Measurements from ENCODE around the gene TNIK.

The TNIK gene

GRCh38 chr3:171397089-171397488, 63.1 kb downstream of the TNIK start:
- DNase-seq (ENCODE audit: extremely low read depth, low read depth) = no peak
- TF ChIP-seq, protein P1, sequence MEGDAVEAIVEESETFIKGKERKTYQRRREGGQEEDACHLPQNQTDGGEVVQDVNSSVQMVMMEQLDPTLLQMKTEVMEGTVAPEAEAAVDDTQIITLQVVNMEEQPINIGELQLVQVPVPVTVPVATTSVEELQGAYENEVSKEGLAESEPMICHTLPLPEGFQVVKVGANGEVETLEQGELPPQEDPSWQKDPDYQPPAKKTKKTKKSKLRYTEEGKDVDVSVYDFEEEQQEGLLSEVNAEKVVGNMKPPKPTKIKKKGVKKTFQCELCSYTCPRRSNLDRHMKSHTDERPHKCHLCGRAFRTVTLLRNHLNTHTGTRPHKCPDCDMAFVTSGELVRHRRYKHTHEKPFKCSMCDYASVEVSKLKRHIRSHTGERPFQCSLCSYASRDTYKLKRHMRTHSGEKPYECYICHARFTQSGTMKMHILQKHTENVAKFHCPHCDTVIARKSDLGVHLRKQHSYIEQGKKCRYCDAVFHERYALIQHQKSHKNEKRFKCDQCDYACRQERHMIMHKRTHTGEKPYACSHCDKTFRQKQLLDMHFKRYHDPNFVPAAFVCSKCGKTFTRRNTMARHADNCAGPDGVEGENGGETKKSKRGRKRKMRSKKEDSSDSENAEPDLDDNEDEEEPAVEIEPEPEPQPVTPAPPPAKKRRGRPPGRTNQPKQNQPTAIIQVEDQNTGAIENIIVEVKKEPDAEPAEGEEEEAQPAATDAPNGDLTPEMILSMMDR (IDR thresholded peaks at IDR 0.05; ENCODE audit: low read depth, low read length) = no peak

DNA sequence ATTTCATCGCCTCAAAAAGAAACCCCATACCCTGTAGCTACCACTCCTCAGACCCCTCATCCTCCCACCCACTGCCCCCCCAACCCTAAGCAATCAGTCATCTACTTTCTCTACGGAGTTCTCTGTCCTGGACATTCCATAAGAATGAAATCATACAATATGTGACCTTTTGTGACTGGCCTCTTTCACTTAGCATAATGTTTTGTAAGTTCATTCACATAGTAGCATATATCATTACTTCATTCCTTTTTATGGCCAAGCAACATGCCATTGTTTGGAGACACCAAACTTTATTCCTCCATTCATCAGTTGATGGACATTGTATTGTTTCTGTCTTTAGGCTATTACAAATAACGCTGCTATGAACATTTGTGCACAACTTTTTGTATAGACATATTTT, 64.2 kb downstream of the TNIK start:
- TF ChIP-seq, protein P1 (IDR thresholded peaks at IDR 0.05; ENCODE audit: low read depth, low read length) = no peak
- DNase-seq (ENCODE audit: extremely low read depth, low read depth) = no peak

DNA sequence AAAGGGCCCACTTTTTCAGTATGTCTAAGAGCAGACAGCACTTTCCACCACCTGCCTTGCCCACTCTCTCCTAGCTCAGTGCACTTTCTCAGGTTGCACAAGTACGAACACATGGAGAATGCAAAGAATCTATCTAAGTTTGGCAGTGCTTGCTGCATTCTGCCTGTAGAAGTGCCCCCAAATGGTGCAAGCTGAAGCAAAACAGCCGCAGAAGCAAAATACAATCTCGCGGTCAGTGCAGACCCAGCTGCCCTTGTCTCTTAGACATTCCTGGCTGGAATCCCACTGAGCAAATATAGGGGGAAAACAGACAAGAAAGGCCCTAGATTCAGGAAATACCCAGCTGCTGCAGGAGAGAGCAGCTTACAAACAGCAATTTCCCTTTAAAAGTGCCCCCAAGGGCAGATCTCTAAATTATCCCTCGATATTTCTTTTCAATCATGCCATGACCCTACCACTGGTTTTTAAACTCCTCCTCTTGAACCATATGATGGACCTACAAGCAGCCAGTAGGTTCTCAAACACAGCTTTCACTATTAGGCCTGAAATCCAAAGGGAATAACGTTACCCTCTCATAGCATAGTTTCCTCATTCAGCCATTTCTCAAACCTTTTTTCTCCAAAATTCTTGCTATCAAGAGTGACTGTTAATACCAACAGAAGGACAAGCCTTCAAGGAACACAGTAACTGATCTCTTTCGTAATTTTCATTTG, 67.0 kb downstream of the TNIK start:
- no peak for DNase-seq (ENCODE audit: extremely low read depth, low read depth)
- TF ChIP-seq, protein P1 (IDR thresholded peaks at IDR 0.05; ENCODE audit: low read depth, low read length) = no peak

GRCh38 chr3:171391432-171391831, 68.8 kb downstream of the TNIK start:
- TF ChIP-seq, protein P1 (IDR thresholded peaks at IDR 0.05; ENCODE audit: low read depth, low read length) = no peak
- DNase-seq (ENCODE audit: extremely low read depth, low read depth) = no peak

GRCh38 chr3:171390051-171390941, 69.9 kb downstream of the TNIK start:
- no peak for DNase-seq (ENCODE audit: extremely low read depth, low read depth)
- TF ChIP-seq, protein P1 (IDR thresholded peaks at IDR 0.05; ENCODE audit: low read depth, low read length) = no peak

DNA sequence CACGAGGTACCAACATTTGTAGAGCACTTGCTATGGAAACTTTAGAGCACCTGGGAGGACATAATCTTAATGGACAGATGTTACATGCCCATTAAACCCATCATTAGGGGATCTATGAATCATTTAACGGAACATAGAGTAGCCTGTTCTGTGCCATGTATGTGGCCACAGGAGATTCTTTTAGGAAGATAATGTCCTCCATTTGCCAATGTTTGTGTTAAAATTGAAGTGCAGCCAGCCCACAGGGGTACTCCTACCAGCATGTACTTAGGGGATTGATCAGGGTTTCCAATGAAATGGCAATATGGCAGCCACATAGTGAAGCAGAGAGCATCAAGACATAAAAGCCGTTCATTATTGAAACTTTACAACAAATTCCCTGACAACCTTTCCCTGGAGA, 70.7 kb downstream of the TNIK start:
- TF ChIP-seq, protein P1 (IDR thresholded peaks at IDR 0.05; ENCODE audit: low read depth, low read length) = no peak
- no peak for DNase-seq (ENCODE audit: extremely low read depth, low read depth)

DNA sequence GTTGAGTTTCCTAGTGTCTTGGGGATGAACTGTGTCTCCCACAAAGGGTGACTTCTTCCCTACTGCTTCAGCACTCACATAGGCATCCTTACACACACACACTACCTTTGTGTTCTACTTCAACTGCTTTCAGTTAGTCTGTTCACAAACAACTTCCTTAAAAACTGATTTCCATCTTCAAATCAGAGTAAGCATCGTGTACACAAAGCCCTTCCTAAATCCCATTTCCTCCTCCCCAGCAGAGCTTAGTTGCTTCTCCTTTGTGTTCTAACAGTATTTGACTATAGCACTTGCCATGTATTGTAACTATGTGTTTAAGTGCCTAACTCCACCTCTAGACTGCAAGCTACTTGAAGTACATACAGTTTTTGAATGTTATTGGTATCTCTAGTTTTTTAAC, 71.7 kb downstream of the TNIK start:
- no peak for DNase-seq (ENCODE audit: extremely low read depth, low read depth)
- TF ChIP-seq, protein P1 (IDR thresholded peaks at IDR 0.05; ENCODE audit: low read depth, low read length) = no peak

All from AG09319 (cell line).